HepG2 (cell line): ENCODE data around the gene SH2D3C. TPM values are rescaled to one million over a fixed set of nuclear protein-coding genes. Genes with fewer than 3 reads are reported as not detected.
A peak's percentile ranks its signal among the peaks of the same experiment; 100 is the strongest.

Experiments
- ATAC-seq: fragments of 200-7000 bp; cut with Tn5 transposase; 3 replicates; pipeline ENCODE4 v1.9.1; 2020; ENCODE audit warnings: mild to moderate bottlenecking, moderate library complexity
- BruUV-seq: library from RNA; stranded (reverse); fragments of 400-500 nt; replicated peaks from 2 replicates; lab custom pipeline; 2021; lab: Mats Ljungman, UMichigan
- CTCF ChIA-PET: fragments of 300-600 bp; formaldehyde crosslinking; extraction: SDS; loops from one replicate; lab custom pipeline; 2021; ENCODE audit warnings: low total read pairs, inconsistent platforms, low intra/inter-chr PET ratio; lab: Yijun Ruan, JAX
- POLR2A ChIA-PET: fragments of 350-600 bp; sonication (Branson Sonifier 250); formaldehyde crosslinking; loops from one replicate; lab custom pipeline; 2020; ENCODE audit warnings: antibody characterized with exemption, inconsistent platforms; lab: Yijun Ruan, JAX
- DNase-seq: peaks from one replicate; pipeline ENCODE4 v3.0.0-alpha.2; 2015; ENCODE audit warnings: low spot score
- FAIRE-seq: peaks from 3 replicates; lab custom pipeline; 2011; peaks lifted over from hg19 to GRCh38; lab: Jason Lieb, UNC
- H2AFZ ChIP-seq: one replicate; pipeline ENCODE4 v1.6.1; 2011; ENCODE audit warnings: low read length, inconsistent platforms
- H3K27ac ChIP-seq: fragments of 300-600 bp; 3 replicates; pipeline ENCODE4 v1.8.0; 2011; ENCODE audit warnings: mixed run types, mild to moderate bottlenecking, mixed read lengths, low read length, inconsistent platforms; ENCODE audit not compliant: insufficient read depth; ENCODE audit errors: extremely low read length
- H3K27me3 ChIP-seq, 2 experiments: fragments of 200-600 bp in 1 of 2; 2 replicates in 1 of 2; 3 replicates in 1 of 2; pipeline versions ENCODE4 v1.6.0 to v1.8.0; 2011; ENCODE audit warnings: low read length in 2 of 2, mild to moderate bottlenecking in 2 of 2, moderate library complexity in 2 of 2, inconsistent platforms in 1 of 2; ENCODE audit not compliant: insufficient read depth in 2 of 2, control insufficient read depth in 1 of 2
- H3K36me3 ChIP-seq, 2 experiments: fragments of 200-600 bp in 1 of 2; replicated peaks in 1 of 2; 2 replicates in 1 of 2; 3 replicates in 1 of 2; pipeline versions ENCODE4 v1.5.1 to v1.8.0; 2011; ENCODE audit warnings: low read length in 2 of 2, inconsistent platforms in 1 of 2; ENCODE audit not compliant: insufficient read depth in 2 of 2, control insufficient read depth in 1 of 2
- H3K4me1 ChIP-seq: 2 replicates; pipeline ENCODE4 v1.5.1; 2012; ENCODE audit warnings: low read length, inconsistent platforms; ENCODE audit not compliant: insufficient read depth
- H3K4me2 ChIP-seq: 2 replicates; pipeline ENCODE4 v1.6.0; 2011; ENCODE audit warnings: low read depth, low read length, inconsistent platforms
- H3K4me3 ChIP-seq, 3 experiments: fragments of 200-600 bp in 1 of 3; sonication (generic), shearing (Covaris generic) in 1 of 3; replicated peaks in 1 of 3; 2 replicates each; pipeline ENCODE4 v1.5.1; 2011 to 2016; ENCODE audit warnings: low read length in 3 of 3, inconsistent platforms in 2 of 3, low read depth in 2 of 3, mild to moderate bottlenecking in 2 of 3, control low read depth in 1 of 3, mixed read lengths in 1 of 3; ENCODE audit not compliant: insufficient read depth in 1 of 3
- H3K79me2 ChIP-seq: one replicate; pipeline ENCODE4 v1.6.1; 2011; ENCODE audit warnings: low read length, inconsistent platforms; ENCODE audit not compliant: insufficient read depth
- H3K9ac ChIP-seq: 2 replicates; pipeline ENCODE4 v1.6.0; 2011; ENCODE audit warnings: mild to moderate bottlenecking, low read depth, low read length, inconsistent platforms; ENCODE audit not compliant: insufficient read depth
- H3K9me3 ChIP-seq: 2 replicates; pipeline ENCODE4 v1.5.1; 2012; ENCODE audit warnings: mild to moderate bottlenecking, low read length
- H4K20me1 ChIP-seq: 2 replicates; pipeline ENCODE4 v1.6.0; 2011; ENCODE audit warnings: inconsistent platforms, mild to moderate bottlenecking, low read length, moderate library complexity; ENCODE audit not compliant: insufficient read depth
- AGO2 ChIP-seq: fragments of 200-400 bp; formaldehyde crosslinking; optimal IDR thresholded peaks from 2 replicates; pipeline ENCODE3; 2017; ENCODE audit warnings: mild to moderate bottlenecking, low read depth, low read length, moderate library complexity
- EZH2 ChIP-seq: conservative IDR thresholded peaks from 2 replicates; pipeline ENCODE4 v1.6.1; 2012; ENCODE audit warnings: mild to moderate bottlenecking, low read depth, low read length, moderate library complexity
- GATAD1 ChIP-seq: IDR thresholded peaks from 2 replicates; pipeline ENCODE4 v1.6.1; 2016; ENCODE audit warnings: missing genetic modification reagents, missing compliant biosample characterization
- POLR2G ChIP-seq: fragments of 200-400 bp; formaldehyde crosslinking; IDR thresholded peaks from 2 replicates; pipeline ENCODE4 v1.6.1; 2018; ENCODE audit warnings: mild to moderate bottlenecking, low read depth, low read length, moderate library complexity
- RBM22 ChIP-seq: fragments of 200-400 bp; formaldehyde crosslinking; optimal IDR thresholded peaks from 2 replicates; pipeline ENCODE3; 2017; ENCODE audit warnings: mild to moderate bottlenecking, low read length, moderate library complexity
- WGBS: methylation state at CpG from one replicate; pipeline ENCODE4 v1.1.6; 2017; ENCODE audit warnings: low lambda C conversion rate; 5-methylcytosine and 5-hydroxymethylcytosine counted together
- in situ Hi-C: cut with HindIII; loops from 2 replicates; pipeline ENCODE4 v1.10.0; 2017; ENCODE audit warnings: low pct_unique_long_range_greater_than_20kb; ENCODE audit not compliant: extremely low pct_ligation_motif_present
- intact Hi-C: fragments of 100-400 bp; cut with micrococcal nuclease; formaldehyde crosslinking; loops from one replicate; pipeline ENCODE4 v1.10.0; 2022; ENCODE audit not compliant: unreplicated experiment
- polyA plus RNA-seq, 8 experiments: library from polyadenylated mRNA; depleted of rRNA in 3 of 8; stranded (reverse) in 7 of 8; unstranded in 1 of 8; fragments of >200 nt; fragmentation: Illumina TruSeq in 4 of 8; extraction: Trizol in 4 of 8; gene quantifications; 2 replicates each; pipeline versions ENCODE4 v1.2.1 to v1.2.3, GENCODE V29; 2011 to 2016; ENCODE audit warnings: low read depth in 4 of 8, missing spikeins in 1 of 8, mixed read lengths in 1 of 8; ENCODE audit not compliant: insufficient read depth in 1 of 8
- total RNA-seq, 5 experiments: library from RNA; depleted of rRNA; stranded (reverse); fragments of >200 nt; fragmentation: Illumina TruSeq; extraction: Trizol; gene quantifications; 2 replicates each; pipeline ENCODE4 v1.2.3, GENCODE V29; 2016; ENCODE audit warnings: low read depth in 1 of 5
- TF ChIP-seq, protein P1 (sequence below): IDR thresholded peaks from 2 replicates; pipeline ENCODE4 v1.6.1; 2016; ENCODE audit warnings: missing compliant biosample characterization, missing genetic modification reagents, borderline replicate concordance
- TF ChIP-seq, protein P2 (sequence below): sonication (generic); formaldehyde crosslinking; IDR thresholded peaks from 2 replicates; pipeline ENCODE4 v1.8.0; 2022; ENCODE audit warnings: mild to moderate bottlenecking, missing genetic modification reagents; ENCODE audit not compliant: insufficient replicate concordance

Gene SH2D3C
- total and polyA plus RNA-seq, 2 of the 13 experiments (the other 11 are each of a cell fraction or from before 2014, with no cell fraction given): not detected

DNA sequence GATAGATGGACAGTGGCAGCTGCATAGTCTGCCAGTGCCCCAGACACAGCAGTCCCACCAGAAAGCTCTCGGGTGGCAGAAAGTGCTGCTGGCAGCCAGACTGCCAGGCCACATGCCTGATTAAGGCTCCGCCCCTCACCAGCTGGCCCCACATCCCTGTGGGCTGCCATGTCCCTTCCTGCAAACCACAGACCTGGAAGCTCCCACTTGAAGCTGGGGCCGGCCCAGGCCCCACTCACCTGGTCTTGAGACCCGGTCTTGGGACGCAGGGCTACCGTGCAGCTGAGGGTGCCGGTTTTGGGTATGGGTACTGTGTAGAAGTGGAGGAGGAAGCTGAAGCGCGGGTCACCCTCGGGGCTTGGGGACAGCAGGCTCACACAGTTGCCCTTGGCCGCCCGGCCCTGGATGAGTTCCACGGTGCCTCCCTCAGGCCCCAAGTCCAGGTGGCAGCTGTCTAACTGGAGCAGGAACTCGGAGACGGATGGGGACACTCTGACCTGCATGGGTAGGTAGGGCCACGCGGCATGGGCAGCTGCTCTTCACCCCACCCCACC, 39.5 kb upstream of the SH2D3C start:
- DNase-seq: no peak
- TF ChIP-seq, protein P1, sequence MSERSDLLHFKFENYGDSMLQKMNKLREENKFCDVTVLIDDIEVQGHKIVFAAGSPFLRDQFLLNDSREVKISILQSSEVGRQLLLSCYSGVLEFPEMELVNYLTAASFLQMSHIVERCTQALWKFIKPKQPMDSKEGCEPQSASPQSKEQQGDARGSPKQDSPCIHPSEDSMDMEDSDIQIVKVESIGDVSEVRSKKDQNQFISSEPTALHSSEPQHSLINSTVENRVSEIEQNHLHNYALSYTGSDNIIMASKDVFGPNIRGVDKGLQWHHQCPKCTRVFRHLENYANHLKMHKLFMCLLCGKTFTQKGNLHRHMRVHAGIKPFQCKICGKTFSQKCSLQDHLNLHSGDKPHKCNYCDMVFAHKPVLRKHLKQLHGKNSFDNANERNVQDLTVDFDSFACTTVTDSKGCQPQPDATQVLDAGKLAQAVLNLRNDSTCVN (CRISPR knock-in tag): no peak
- TF ChIP-seq, protein P2, sequence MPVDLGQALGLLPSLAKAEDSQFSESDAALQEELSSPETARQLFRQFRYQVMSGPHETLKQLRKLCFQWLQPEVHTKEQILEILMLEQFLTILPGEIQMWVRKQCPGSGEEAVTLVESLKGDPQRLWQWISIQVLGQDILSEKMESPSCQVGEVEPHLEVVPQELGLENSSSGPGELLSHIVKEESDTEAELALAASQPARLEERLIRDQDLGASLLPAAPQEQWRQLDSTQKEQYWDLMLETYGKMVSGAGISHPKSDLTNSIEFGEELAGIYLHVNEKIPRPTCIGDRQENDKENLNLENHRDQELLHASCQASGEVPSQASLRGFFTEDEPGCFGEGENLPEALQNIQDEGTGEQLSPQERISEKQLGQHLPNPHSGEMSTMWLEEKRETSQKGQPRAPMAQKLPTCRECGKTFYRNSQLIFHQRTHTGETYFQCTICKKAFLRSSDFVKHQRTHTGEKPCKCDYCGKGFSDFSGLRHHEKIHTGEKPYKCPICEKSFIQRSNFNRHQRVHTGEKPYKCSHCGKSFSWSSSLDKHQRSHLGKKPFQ (CRISPR knock-in tag): no peak
- peak; percentile 89 for TF ChIP-seq AGO2
- no peak for TF ChIP-seq GATAD1
- no peaks in the 10 kb centered on the region for H3K9me3 ChIP-seq
- H3K4me2 ChIP-seq: no peak overlapping the region
- no peak overlapping the region for H3K27ac ChIP-seq
- no peaks in the 10 kb centered on the region for H4K20me1 ChIP-seq
- ATAC-seq: no peak; the same call in 2 of the 3 replicates
- POLR2A ChIA-PET: interaction anchor here (1.3 kb wide), 1 partner anchor 16 kb away, joined by 4 read pairs; no protein-coding TSS in a partner anchor
- WGBS: 91% methylated on average over 11 of the region's 17 CpGs
- H3K4me3 ChIP-seq: no peak overlapping the region
- H3K36me3 ChIP-seq: peaks cover 3 to 9% of the 10 kb centered on the region in 2 experiments; a peak in 3 of 5 replicates
- no peaks in the 10 kb centered on the region for H3K27me3 ChIP-seq
- intact Hi-C loops (no loop called here), in situ Hi-C loops (no loop called here)
- no peak overlapping the region for H2AFZ ChIP-seq
- H3K79me2 ChIP-seq: no peaks in the 10 kb centered on the region
- no TSS peak for BruUV-seq
- no peak for FAIRE-seq
- no peak overlapping the region for H3K9ac ChIP-seq
- CTCF ChIA-PET: no interaction called here
- H3K4me1 ChIP-seq: peaks cover 14% of the 10 kb centered on the region

DNA sequence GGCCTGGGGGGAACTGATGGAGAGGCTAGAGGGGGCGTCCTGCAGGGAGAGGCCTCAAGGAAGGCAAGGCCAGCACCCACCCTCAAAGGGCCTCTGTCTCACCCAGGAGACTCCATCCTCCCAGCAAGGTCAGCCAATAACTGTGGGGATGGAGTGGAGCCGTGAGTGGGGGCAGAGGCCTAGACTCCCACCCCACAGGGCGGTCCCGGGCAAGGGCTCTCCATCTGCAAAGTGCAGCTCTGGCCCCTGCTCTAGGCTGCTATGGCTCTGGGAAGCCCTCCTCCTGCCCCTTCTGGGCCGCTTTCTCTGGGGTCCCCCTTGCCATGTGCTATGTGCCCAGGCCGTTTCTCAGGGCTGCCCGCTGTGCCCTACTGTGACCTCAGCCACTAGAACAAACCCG, 38.3 kb upstream of the SH2D3C start:
- POLR2A ChIA-PET: no interaction called here
- H3K27me3 ChIP-seq: no peaks in the 10 kb centered on the region
- H3K4me3 ChIP-seq: no peak overlapping the region
- FAIRE-seq: no peak
- H2AFZ ChIP-seq: no peak overlapping the region
- DNase-seq: no peak
- in situ Hi-C loops: no loop called here
- H3K79me2 ChIP-seq: no peaks in the 10 kb centered on the region
- intact Hi-C loops: no loop called here
- BruUV-seq: no TSS peak
- no peak overlapping the region for H3K4me2 ChIP-seq
- H3K9me3 ChIP-seq: no peaks in the 10 kb centered on the region
- 89% methylated on average over 8 of the region's 8 CpGs for WGBS
- CTCF ChIA-PET: no interaction called here
- peaks cover 4 to 22% of the 10 kb centered on the region in 2 experiments; a peak in 3 of 5 replicates for H3K36me3 ChIP-seq
- H3K9ac ChIP-seq: no peak overlapping the region
- H3K4me1 ChIP-seq: peaks cover 22% of the 10 kb centered on the region
- ATAC-seq: no peak
- H4K20me1 ChIP-seq: no peaks in the 10 kb centered on the region
- no peak overlapping the region for H3K27ac ChIP-seq
- TF ChIP-seq POLR2G: peak; percentile 20; the same call in 1 of the 2 replicates
- peak; percentile 48 for TF ChIP-seq RBM22
- no peak for TF ChIP-seq EZH2
